ENCODE results near the gene NRP2.
A peak's percentile ranks its signal among the peaks of the same experiment; 100 is the strongest.

NRP2 gene

GRCh38 chr2:205681401-205682238, 681 bp upstream of the NRP2 start:
- no peak for DNase-seq (ENCODE audit: low read depth)
- H3K4me3 ChIP-seq (ENCODE audit: low read depth, low read length): peak overlapping the region; percentile 42
- TF ChIP-seq CTCF (IDR thresholded peaks at IDR 0.05; ENCODE audit: low read depth, low read length, missing control alignments): no peak

DNA sequence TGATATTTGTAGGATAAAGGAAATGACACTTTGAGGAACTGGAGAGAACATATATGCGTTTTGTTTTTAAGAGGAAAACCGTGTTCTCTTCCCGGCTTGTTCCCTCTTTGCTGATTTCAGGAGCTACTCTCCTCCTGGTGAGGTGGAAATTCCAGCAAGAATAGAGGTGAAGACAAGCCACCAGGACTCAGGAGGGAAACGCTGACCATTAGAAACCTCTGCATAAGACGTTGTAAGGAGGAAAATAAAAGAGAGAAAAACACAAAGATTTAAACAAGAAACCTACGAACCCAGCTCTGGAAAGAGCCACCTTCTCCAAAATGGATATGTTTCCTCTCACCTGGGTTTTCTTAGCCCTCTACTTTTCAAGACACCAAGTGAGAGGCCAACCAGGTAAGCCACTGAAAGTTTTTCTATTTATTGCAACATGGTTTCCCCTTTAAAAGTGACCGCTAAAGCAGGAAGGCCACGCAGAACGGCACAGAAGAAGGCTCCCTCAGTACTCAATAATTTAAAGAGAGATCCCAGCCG, 735 bp downstream of the NRP2 start:
- H3K4me3 ChIP-seq (ENCODE audit: low read depth, low read length): no peak overlapping the region; the same call in 1 of the 2 replicates
- DNase-seq (ENCODE audit: low read depth): no peak
- no peak for TF ChIP-seq CTCF (IDR thresholded peaks at IDR 0.05; ENCODE audit: low read depth, low read length, missing control alignments)

DNA sequence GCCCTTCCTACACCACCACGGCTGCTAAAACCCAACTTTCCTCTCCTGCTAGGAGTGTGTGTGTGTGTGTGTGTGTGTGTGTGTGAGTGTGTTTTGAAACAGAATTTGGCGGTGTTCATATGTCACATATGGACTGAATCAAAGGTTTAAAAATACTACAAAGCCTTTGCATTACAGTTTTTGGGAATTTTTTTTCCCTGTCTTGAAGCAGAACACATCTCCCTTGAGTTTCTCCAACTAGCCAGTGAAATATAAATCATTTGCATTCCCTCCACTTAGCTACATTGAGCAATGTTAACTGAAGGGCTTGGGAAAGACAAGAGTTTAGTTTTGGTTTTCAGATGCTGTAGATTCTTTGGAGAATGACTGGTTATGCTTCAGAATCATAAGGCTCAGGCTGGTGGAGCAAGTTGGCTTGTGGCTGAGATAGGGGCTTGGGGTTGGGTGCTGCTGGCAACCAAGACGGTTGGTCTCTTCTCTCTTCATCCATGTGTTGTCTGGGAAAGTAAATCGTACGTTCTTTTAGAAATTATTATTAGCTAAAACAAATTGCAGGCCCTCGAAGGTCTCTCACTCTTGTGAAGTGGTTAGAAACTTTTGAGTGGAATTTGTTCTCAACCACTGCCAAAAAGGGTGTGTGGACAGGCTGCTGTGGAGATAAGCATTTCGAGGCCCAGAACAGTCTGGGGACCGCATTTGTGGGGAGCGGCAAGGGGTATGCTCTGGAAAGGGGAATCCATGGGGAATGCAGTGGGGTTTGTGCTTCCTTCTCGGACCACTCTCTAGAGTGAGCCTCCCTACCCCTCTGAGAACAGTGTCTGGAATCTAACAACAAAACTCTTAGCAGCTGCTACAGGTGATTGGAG, 1.4 kb downstream of the NRP2 start:
- DNase-seq (ENCODE audit: low read depth): no peak
- H3K4me3 ChIP-seq (ENCODE audit: low read depth, low read length): no peak overlapping the region
- TF ChIP-seq CTCF (IDR thresholded peaks at IDR 0.05; ENCODE audit: low read depth, low read length, missing control alignments): no peak

- no peak for TF ChIP-seq CTCF (IDR thresholded peaks at IDR 0.05; ENCODE audit: low read depth, low read length, missing control alignments)
- H3K4me3 ChIP-seq (ENCODE audit: low read depth, low read length): no peak overlapping the region
- DNase-seq (ENCODE audit: low read depth): no peak
These were observed 2.6 kb downstream of the NRP2 start for GRCh38 chr2:205684871-205685313.

DNA sequence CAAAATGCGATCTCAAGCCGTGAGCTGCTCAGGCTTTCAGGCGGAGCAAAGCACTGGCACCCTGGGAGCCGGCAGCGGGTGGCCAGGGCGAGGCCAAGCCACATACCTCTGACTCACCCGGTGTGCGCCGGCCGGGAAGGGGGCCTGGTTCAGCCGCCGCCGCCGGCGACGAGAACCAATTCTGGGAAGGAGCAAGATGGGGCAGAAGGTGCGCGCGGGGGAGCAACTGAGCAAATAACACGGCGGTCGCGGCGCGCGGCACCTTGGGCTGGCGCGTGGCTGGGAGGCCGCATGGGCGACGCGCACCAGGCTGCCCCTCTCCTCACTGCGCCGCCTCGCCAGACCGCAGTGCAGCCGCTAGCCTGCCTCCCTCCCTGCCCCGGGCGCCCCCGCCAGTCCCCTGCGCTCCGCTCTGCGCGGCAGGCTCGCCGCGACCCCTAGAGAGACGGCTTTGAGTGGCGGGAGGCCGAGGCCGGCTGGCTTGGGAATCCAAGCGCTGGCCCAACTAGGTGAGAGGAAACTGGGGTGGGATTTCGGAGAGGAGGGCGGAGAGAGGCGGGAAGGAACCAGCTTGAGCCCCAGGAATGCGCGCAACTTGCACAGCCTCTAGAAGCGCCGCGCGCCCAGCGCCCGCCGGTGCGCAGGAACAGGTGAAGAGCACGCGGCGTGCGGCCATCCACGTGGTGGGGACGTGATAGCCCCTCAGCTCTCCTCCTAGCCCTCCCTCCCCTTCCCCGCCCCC, 3.2 kb downstream of the NRP2 start:
- H3K4me3 ChIP-seq (ENCODE audit: low read depth, low read length): no peak overlapping the region
- DNase-seq (ENCODE audit: low read depth): no peak
- TF ChIP-seq CTCF (IDR thresholded peaks at IDR 0.05; ENCODE audit: low read depth, low read length, missing control alignments): no peak

- no peak for DNase-seq (ENCODE audit: low read depth)
- TF ChIP-seq CTCF (IDR thresholded peaks at IDR 0.05; ENCODE audit: low read depth, low read length, missing control alignments): no peak
- H3K4me3 ChIP-seq (ENCODE audit: low read depth, low read length): no peak overlapping the region
These were observed 3.9 kb downstream of the NRP2 start for GRCh38 chr2:205686056-205686782.

Measured in GM12864 (cell line).